Body of pancreas (tissue), 4 donors: ENCODE measurements around the gene QARS1. TPM values are rescaled to one million over a fixed set of nuclear protein-coding genes. Genes with fewer than 3 reads are reported as not detected.

Source experiments
- ATAC-seq: fragments of 150-250 bp; one replicate; pipeline ENCODE4 v1.9.1; 2016
- DNase-seq, 4 donors: peaks; one replicate each; pipeline ENCODE4 v3.0.0-alpha.2; 2019
- H3K27ac ChIP-seq, 4 donors: fragments of 200-600 bp; sonication (generic); 1 replicate in 3 of 4; 2 replicates in 1 of 4; pipeline versions ENCODE4 v1.5.1 to v1.6.1; 2016 to 2019; ENCODE audit warnings: mild to moderate bottlenecking in 1 of 4, mixed read lengths in 1 of 4, moderate library complexity in 1 of 4
- H3K27me3 ChIP-seq, 2 donors: fragments of 200-600 bp; sonication (generic); one replicate each; pipeline ENCODE4 v1.6.0; 2016; ENCODE audit warnings: mild to moderate bottlenecking in 1 of 2
- H3K36me3 ChIP-seq, 2 donors: fragments of 200-600 bp; sonication (generic); replicated peaks in 1 of 2; 2 replicates each; pipeline ENCODE4 v1.5.1; 2016; ENCODE audit warnings: low read depth in 2 of 2; ENCODE audit not compliant: insufficient read depth in 1 of 2
- H3K4me1 ChIP-seq: fragments of 200-600 bp; sonication (generic); one replicate; pipeline ENCODE4 v1.6.0; 2016
- H3K4me3 ChIP-seq, 2 donors: fragments of 200-600 bp; sonication (generic); 1 replicate in 1 of 2; 2 replicates in 1 of 2; pipeline ENCODE4 v1.5.1; 2016 to 2019
- H3K9me3 ChIP-seq, 3 donors: fragments of 200-600 bp; sonication (generic); 1 replicate in 2 of 3; 2 replicates in 1 of 3; pipeline ENCODE4 v1.5.1; 2016
- CTCF ChIP-seq, 7 experiments: fragments of 450-650 bp in 4 of 7; fragments of 200-600 bp in 3 of 7; sonication (generic) in 3 of 7; IDR thresholded peaks; one replicate each; pipeline ENCODE4 v1.5.1; 2016 to 2019; ENCODE audit warnings: antibody characterized with exemption in 7 of 7
- POLR2A ChIP-seq, 3 donors: fragments of 450-650 bp; IDR thresholded peaks; one replicate each; pipeline ENCODE4 v1.6.1; 2016; ENCODE audit warnings: antibody characterized with exemption in 3 of 3, mild to moderate bottlenecking in 2 of 3
- WGBS, 2 donors: methylation state at CpG; one replicate each; pipeline ENCODE4 v1.1.5; 2017; 5-methylcytosine and 5-hydroxymethylcytosine counted together
- intact Hi-C: fragments of 100-400 bp; cut with DNase I; formaldehyde crosslinking; loops from one replicate; pipeline ENCODE4 v1.15.1; 2023
- total RNA-seq, 2 donors: library from RNA; depleted of rRNA; stranded (reverse); fragments of >200 nt; gene quantifications; one replicate each; pipeline ENCODE4 v1.1.0, GENCODE V29; 2016

The QARS1 gene
- total RNA-seq, 2 donors from 2014 or later: 135 to 223 TPM

GRCh38 chr3:49098910-49099630 is 5.5 kb downstream of the QARS1 start:
- peaks cover 0 to 30% of the 10 kb centered on the region in 2 donors for H3K36me3 ChIP-seq
- TF ChIP-seq POLR2A (IDR thresholded peaks at IDR 0.05) (no peak), CTCF (IDR thresholded peaks at IDR 0.05) (no peak)
- WGBS, 2 donors: 88 to 90% methylated on average over 10 to 13 of the region's 13 CpGs
- H3K4me1 ChIP-seq: peaks cover 22% of the 10 kb centered on the region
- ATAC-seq (no peak), DNase-seq (no peak)
- no peaks in the 10 kb centered on the region for H3K9me3 ChIP-seq
- no peaks in the 10 kb centered on the region for H3K27me3 ChIP-seq
- H3K4me3 ChIP-seq: no peak overlapping the region
- no peak overlapping the region for H3K27ac ChIP-seq
- intact Hi-C loops: no loop called here

- H3K4me3 ChIP-seq: no peak overlapping the region
- intact Hi-C loops: no loop called here
- H3K4me1 ChIP-seq: peaks cover 16% of the 10 kb centered on the region
- H3K27me3 ChIP-seq: no peaks in the 10 kb centered on the region
- H3K36me3 ChIP-seq: peaks cover 0 to 30% of the 10 kb centered on the region in 2 donors
- DNase-seq: peak in 2 of 4 donors; percentile 35 to 36
- no peaks in the 10 kb centered on the region for H3K9me3 ChIP-seq
- no peak for TF ChIP-seq POLR2A (IDR thresholded peaks at IDR 0.05)
- no peak for TF ChIP-seq CTCF (IDR thresholded peaks at IDR 0.05)
- WGBS, 2 donors: 33 to 55% methylated on average over 1 to 5 of the region's 5 CpGs
- no peak overlapping the region for H3K27ac ChIP-seq
- ATAC-seq: no peak
These were observed 6.1 kb downstream of the QARS1 start for GRCh38 chr3:49098429-49098828.

- intact Hi-C loops: no loop called here
- H3K27me3 ChIP-seq: no peaks in the 10 kb centered on the region
- WGBS, 2 donors: 0 to 1% methylated on average over 13 to 61 of the region's 65 CpGs
- H3K4me3 ChIP-seq: peak within 1 kb of the TSS; percentile 87 to 93
- peak; percentile 90 for ATAC-seq
- peaks cover 0 to 9% of the 10 kb centered on the region in 2 donors for H3K36me3 ChIP-seq
- no peaks in the 10 kb centered on the region for H3K9me3 ChIP-seq
- H3K4me1 ChIP-seq: peaks cover 50% of the 10 kb centered on the region
- TF ChIP-seq POLR2A (IDR thresholded peaks at IDR 0.05) (peak; percentile 72 to 85 (median 82)), CTCF (IDR thresholded peaks at IDR 0.05) (peak; percentile 30 to 74 (median 59))
- peak within 1 kb of the TSS; percentile 84 to 97 (median 91) for H3K27ac ChIP-seq
- peak; percentile 96 to 98 (median 97) for DNase-seq
These were observed 10.4 kb downstream of the QARS1 start, which contains the start of gene QRICH1 for GRCh38 chr3:49093853-49094767. TSS of gene QRICH1 (minus strand) at chr3:49094071. CDS start at chr3:49077017, 17,054 bp downstream.

- peak overlapping the region; percentile 84 to 97 (median 91) for H3K27ac ChIP-seq
- whole genome bisulfite sequencing, 2 donors: 0 to 3% methylated on average over 9 to 78 of the region's 86 CpGs
- ATAC-seq (peak; percentile 41), DNase-seq (peak; percentile 56 to 82 (median 72))
- no peaks in the 10 kb centered on the region for H3K9me3 ChIP-seq
- H3K4me1 ChIP-seq: peaks cover 56% of the 10 kb centered on the region
- H3K36me3 ChIP-seq: peaks cover 0 to 1% of the 10 kb centered on the region in 2 donors
- TF ChIP-seq POLR2A (IDR thresholded peaks at IDR 0.05) (peak in 1 of 3 donors; percentile 9), CTCF (IDR thresholded peaks at IDR 0.05) (no peak)
- intact Hi-C loops: no loop called here
- H3K4me3 ChIP-seq: peak overlapping the region; percentile 87 to 93
- no peaks in the 10 kb centered on the region for H3K27me3 ChIP-seq
These were observed 11.4 kb downstream of the QARS1 start for GRCh38 chr3:49092938-49093852.
